ENCODE measurements around the gene S100A14. TPM values are rescaled to one million over a fixed set of nuclear protein-coding genes. Genes with fewer than 3 reads are reported as not detected.
"Not testable (repeated sequence)": the region's sequence is repeated elsewhere in the genome, so short reads cannot be mapped to it uniquely, and the experiment has no call there.

Gene S100A14
- polyA plus RNA-seq, 1 of the 3 experiments (the other 2 are of a cell fraction) = 0.15 TPM

DNA sequence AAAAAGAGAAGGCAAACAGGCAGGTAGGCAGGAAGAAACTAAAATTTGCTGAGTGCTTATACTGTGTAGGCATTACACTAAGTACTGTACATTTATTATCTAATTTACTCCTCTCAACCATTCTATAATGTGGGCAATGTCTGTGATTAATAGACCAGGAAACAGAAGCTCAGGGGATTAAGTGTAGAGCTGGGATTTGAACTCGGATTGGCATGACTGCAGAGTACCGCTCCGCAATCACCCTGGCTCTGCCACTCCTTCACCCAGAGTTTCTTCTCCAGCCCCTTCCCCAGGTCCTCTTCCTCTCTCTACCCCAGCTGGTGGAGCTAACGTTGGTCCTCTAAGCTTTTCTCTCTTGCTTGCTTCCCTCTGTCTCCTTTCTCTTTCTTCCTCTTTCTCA lies 39.0 kb downstream of the S100A14 start:
- no peaks in the 10 kb centered on the region for H3K9me2 ChIP-seq
- DNase-seq = no peak
- no peaks in the 10 kb centered on the region for H3K36me3 ChIP-seq (replicated peaks in 1 of 2; ENCODE audit: control insufficient read depth in 1 of 2, insufficient read depth in 2 of 2, low read length in 1 of 2)
- no peak overlapping the region for H2AFZ ChIP-seq (ENCODE audit: low read depth)
- no peaks in the 10 kb centered on the region for H3K9me3 ChIP-seq
- H3K4me2 ChIP-seq = no peak overlapping the region
- H3K4me3 ChIP-seq (ENCODE audit: low read depth in 2 of 2, low read length in 1 of 2) = no peak overlapping the region
- ChIA-PET CTCF (interaction anchor here (0.8 to 4.3 kb wide), 6 partner anchors 8 to 82 kb away, joined by 3 to 31 read pairs (median 5); no protein-coding TSS in a partner anchor), POLR2A (no interaction called here)
- WGBS (ENCODE audit: low lambda C conversion rate) = 79% methylated on average over 4 of the region's 4 CpGs
- peaks cover 0 to 23% of the 10 kb centered on the region in 2 experiments; a peak in 2 of 4 replicates for H3K4me1 ChIP-seq (ENCODE audit: control insufficient read depth in 1 of 2, insufficient read depth in 2 of 2, low read depth in 1 of 2, low read length in 1 of 2)
- no peaks in the 10 kb centered on the region for H4K20me1 ChIP-seq (ENCODE audit: insufficient read depth)
- no peak overlapping the region for H3K27ac ChIP-seq (ENCODE audit: low read depth in 2 of 2, low read length in 1 of 2)
- no peak overlapping the region for H3K9ac ChIP-seq
- peaks cover 14% of the 10 kb centered on the region for H3F3A ChIP-seq (replicated peaks; ENCODE audit: insufficient read depth)
- no peaks in the 10 kb centered on the region; the same call in 1 of the 2 replicates for H3K79me2 ChIP-seq (ENCODE audit: insufficient read depth)
- no peaks in the 10 kb centered on the region for H3K27me3 ChIP-seq (ENCODE audit: insufficient read depth)
- TF ChIP-seq MEF2A (IDR thresholded peaks at IDR 0.05; ENCODE audit: borderline replicate concordance, low read depth) (no peak), TEAD4 (IDR thresholded peaks at IDR 0.05; ENCODE audit: borderline replicate concordance, insufficient read depth) (no peak), GATA2 (CRISPR knock-in tag; IDR thresholded peaks at IDR 0.05) (no peak)
- TF ChIP-seq, protein P1, sequence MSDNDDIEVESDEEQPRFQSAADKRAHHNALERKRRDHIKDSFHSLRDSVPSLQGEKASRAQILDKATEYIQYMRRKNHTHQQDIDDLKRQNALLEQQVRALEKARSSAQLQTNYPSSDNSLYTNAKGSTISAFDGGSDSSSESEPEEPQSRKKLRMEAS (IDR thresholded peaks at IDR 0.05; ENCODE audit: low read depth) = no peak

DNA sequence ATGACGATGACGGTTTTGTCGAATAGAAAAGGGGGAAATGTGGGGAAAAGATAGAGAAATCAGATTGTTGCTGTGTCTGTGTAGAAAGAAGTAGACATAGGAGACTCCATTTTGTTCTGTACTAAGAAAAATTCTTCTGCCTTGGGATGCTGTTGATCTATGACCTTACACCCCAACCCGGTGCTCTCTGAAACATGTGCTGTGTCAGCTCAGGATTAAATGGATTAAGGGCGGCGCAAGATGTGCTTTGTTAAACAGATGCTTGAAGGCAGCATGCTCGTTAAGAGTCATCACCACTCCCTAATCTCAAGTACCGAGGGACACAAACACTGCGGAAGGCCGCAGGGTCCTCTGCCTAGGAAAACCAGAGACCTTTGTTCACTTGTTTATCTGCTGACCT lies 40.6 kb downstream of the S100A14 start:
- H3K4me1 ChIP-seq (ENCODE audit: control insufficient read depth in 1 of 2, insufficient read depth in 2 of 2, low read depth in 1 of 2, low read length in 1 of 2) = peaks cover 0 to 23% of the 10 kb centered on the region in 2 experiments; a peak in 2 of 4 replicates
- H3K9ac ChIP-seq; H3K4me3 ChIP-seq (ENCODE audit: low read depth in 2 of 2, low read length in 1 of 2); H3K4me2 ChIP-seq; H3K79me2 ChIP-seq (ENCODE audit: insufficient read depth); H3K27ac ChIP-seq (ENCODE audit: low read depth in 2 of 2, low read length in 1 of 2); H3K27me3 ChIP-seq (ENCODE audit: insufficient read depth); H3K9me3 ChIP-seq; H3K36me3 ChIP-seq (replicated peaks in 1 of 2; ENCODE audit: control insufficient read depth in 1 of 2, insufficient read depth in 2 of 2, low read length in 1 of 2); H3K9me2 ChIP-seq; H2AFZ ChIP-seq (ENCODE audit: low read depth); DNase-seq; H4K20me1 ChIP-seq (ENCODE audit: insufficient read depth); POLR2A ChIA-PET: not testable (repeated sequence)
- 86% methylated on average over 10 of the region's 10 CpGs for WGBS (ENCODE audit: low lambda C conversion rate)
- H3F3A ChIP-seq (replicated peaks; ENCODE audit: insufficient read depth) = peaks cover 22% of the 10 kb centered on the region
- CTCF ChIA-PET = interaction anchor here (0.8 to 4.3 kb wide), 6 partner anchors 15 to 223 kb away, joined by 3 to 31 read pairs (median 3); no protein-coding TSS in a partner anchor

DNA sequence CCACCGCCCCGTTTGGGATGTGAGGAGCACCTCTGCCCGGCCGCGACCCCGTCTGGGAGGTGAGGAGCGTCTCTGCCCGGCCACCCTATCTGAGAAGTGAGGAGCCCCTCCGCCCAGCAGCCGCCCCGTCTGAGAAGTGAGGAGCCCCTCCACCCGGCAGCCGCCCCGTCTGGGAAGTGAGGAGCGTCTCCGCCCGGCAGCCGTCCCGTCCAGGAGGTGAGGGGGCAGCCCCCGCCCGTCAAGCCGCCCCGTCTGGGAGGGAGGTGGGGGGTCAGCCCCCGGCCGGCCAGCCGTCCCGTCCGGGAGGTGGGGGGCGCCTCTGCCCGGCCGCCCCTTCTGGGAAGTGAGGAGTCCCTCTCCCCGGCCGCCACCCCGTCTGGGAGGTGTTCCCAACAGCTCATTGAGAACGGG lies 41.0 kb downstream of the S100A14 start:
- DNase-seq; H3K9ac ChIP-seq; H3K4me3 ChIP-seq (ENCODE audit: low read depth in 2 of 2, low read length in 1 of 2); POLR2A ChIA-PET; H3K27me3 ChIP-seq (ENCODE audit: insufficient read depth); H3K36me3 ChIP-seq (replicated peaks in 1 of 2; ENCODE audit: control insufficient read depth in 1 of 2, insufficient read depth in 2 of 2, low read length in 1 of 2); H3K9me3 ChIP-seq; H3K79me2 ChIP-seq (ENCODE audit: insufficient read depth); H4K20me1 ChIP-seq (ENCODE audit: insufficient read depth); H2AFZ ChIP-seq (ENCODE audit: low read depth); H3K4me2 ChIP-seq; H3K27ac ChIP-seq (ENCODE audit: low read depth in 2 of 2, low read length in 1 of 2); H3K9me2 ChIP-seq: not testable (repeated sequence)
- peaks cover 0 to 23% of the 10 kb centered on the region in 2 experiments; a peak in 2 of 4 replicates for H3K4me1 ChIP-seq (ENCODE audit: control insufficient read depth in 1 of 2, insufficient read depth in 2 of 2, low read depth in 1 of 2, low read length in 1 of 2)
- CTCF ChIA-PET = interaction anchor here (4.3 kb wide), 1 partner anchor 64 kb away, joined by 31 read pairs; no protein-coding TSS in a partner anchor
- 88% methylated on average over 12 of the region's 35 CpGs for WGBS (ENCODE audit: low lambda C conversion rate)
- peaks cover 22% of the 10 kb centered on the region for H3F3A ChIP-seq (replicated peaks; ENCODE audit: insufficient read depth)

DNA sequence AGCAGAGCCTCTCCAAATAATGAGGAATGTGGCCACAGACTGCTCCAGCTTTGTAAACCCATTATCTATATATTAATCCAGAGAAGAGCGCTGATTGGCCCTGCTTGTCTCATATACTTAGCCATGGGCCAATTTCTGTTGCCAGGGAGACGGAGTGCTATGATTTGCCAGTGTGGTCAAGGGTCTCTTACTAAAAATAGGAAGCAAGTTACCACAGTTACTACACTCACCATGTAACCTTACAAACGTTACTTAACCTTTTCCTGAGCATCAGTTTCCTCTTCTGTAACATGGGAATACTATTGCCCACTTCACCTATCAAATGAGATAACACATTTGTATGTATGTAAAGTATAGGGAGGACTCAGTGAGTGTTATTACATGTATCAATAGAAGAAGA lies 42.8 kb downstream of the S100A14 start:
- Histone ChIP-seq H3K9ac (no peak overlapping the region), H4K20me1 (ENCODE audit: insufficient read depth) (no peaks in the 10 kb centered on the region), H3F3A (replicated peaks; ENCODE audit: insufficient read depth) (peaks cover 22% of the 10 kb centered on the region), H3K79me2 (ENCODE audit: insufficient read depth) (no peaks in the 10 kb centered on the region), H3K9me3 (no peaks in the 10 kb centered on the region), H3K9me2 (no peaks in the 10 kb centered on the region), H3K36me3 (replicated peaks in 1 of 2; ENCODE audit: control insufficient read depth in 1 of 2, insufficient read depth in 2 of 2, low read length in 1 of 2) (no peaks in the 10 kb centered on the region), H3K27ac (ENCODE audit: low read depth in 2 of 2, low read length in 1 of 2) (peak overlapping the region in 1 of 2 experiments; percentile 77; a peak in 2 of 4 replicates), H3K27me3 (ENCODE audit: insufficient read depth) (no peaks in the 10 kb centered on the region), H3K4me1 (ENCODE audit: control insufficient read depth in 1 of 2, insufficient read depth in 2 of 2, low read depth in 1 of 2, low read length in 1 of 2) (peaks cover 6 to 14% of the 10 kb centered on the region in 2 experiments; a peak in 3 of 4 replicates), H3K4me3 (ENCODE audit: low read depth in 2 of 2, low read length in 1 of 2) (no peak overlapping the region), H3K4me2 (0 out of 2 replicates have a peak overlapping the region, but pooled peaks have one; percentile 7), H2AFZ (ENCODE audit: low read depth) (peak overlapping the region; percentile 79)
- 81% methylated on average over 3 of the region's 3 CpGs for WGBS (ENCODE audit: low lambda C conversion rate)
- no peak for DNase-seq
- ChIA-PET POLR2A (interaction anchor here (2.1 kb wide), 1 partner anchor 61 kb away, joined by 12 read pairs; the partner anchor contains the start of gene CHTOP), CTCF (interaction anchor here (0.6 to 7.4 kb wide), 25 partner anchors 8 to 221 kb away, joined by 3 to 283 read pairs (median 7); partner anchors contain the start of genes CHTOP, NPR1, S100A14 and S100A16)
- TF ChIP-seq, protein P2, sequence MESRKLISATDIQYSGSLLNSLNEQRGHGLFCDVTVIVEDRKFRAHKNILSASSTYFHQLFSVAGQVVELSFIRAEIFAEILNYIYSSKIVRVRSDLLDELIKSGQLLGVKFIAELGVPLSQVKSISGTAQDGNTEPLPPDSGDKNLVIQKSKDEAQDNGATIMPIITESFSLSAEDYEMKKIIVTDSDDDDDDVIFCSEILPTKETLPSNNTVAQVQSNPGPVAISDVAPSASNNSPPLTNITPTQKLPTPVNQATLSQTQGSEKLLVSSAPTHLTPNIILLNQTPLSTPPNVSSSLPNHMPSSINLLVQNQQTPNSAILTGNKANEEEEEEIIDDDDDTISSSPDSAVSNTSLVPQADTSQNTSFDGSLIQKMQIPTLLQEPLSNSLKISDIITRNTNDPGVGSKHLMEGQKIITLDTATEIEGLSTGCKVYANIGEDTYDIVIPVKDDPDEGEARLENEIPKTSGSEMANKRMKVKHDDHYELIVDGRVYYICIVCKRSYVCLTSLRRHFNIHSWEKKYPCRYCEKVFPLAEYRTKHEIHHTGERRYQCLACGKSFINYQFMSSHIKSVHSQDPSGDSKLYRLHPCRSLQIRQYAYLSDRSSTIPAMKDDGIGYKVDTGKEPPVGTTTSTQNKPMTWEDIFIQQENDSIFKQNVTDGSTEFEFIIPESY (IDR thresholded peaks at IDR 0.05; ENCODE audit: borderline replicate concordance, low read depth) = no peak
- TF ChIP-seq, protein P3, sequence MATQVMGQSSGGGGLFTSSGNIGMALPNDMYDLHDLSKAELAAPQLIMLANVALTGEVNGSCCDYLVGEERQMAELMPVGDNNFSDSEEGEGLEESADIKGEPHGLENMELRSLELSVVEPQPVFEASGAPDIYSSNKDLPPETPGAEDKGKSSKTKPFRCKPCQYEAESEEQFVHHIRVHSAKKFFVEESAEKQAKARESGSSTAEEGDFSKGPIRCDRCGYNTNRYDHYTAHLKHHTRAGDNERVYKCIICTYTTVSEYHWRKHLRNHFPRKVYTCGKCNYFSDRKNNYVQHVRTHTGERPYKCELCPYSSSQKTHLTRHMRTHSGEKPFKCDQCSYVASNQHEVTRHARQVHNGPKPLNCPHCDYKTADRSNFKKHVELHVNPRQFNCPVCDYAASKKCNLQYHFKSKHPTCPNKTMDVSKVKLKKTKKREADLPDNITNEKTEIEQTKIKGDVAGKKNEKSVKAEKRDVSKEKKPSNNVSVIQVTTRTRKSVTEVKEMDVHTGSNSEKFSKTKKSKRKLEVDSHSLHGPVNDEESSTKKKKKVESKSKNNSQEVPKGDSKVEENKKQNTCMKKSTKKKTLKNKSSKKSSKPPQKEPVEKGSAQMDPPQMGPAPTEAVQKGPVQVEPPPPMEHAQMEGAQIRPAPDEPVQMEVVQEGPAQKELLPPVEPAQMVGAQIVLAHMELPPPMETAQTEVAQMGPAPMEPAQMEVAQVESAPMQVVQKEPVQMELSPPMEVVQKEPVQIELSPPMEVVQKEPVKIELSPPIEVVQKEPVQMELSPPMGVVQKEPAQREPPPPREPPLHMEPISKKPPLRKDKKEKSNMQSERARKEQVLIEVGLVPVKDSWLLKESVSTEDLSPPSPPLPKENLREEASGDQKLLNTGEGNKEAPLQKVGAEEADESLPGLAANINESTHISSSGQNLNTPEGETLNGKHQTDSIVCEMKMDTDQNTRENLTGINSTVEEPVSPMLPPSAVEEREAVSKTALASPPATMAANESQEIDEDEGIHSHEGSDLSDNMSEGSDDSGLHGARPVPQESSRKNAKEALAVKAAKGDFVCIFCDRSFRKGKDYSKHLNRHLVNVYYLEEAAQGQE (IDR thresholded peaks at IDR 0.05; ENCODE audit: low read depth, low read length) = no peak
- TF ChIP-seq GATA2 (CRISPR knock-in tag; IDR thresholded peaks at IDR 0.05) (no peak), TEAD4 (IDR thresholded peaks at IDR 0.05; ENCODE audit: borderline replicate concordance, insufficient read depth) (no peak)

All from SK-N-SH (cell line).